GM12878 (cell line): ENCODE measurements around the gene CPLX4. TPM values are rescaled to one million over a fixed set of nuclear protein-coding genes. Genes with fewer than 3 reads are reported as not detected.

ENCODE experiments used
- ATAC-seq: fragments of 200-7000 bp; cut with Tn5 transposase; 3 replicates; pipeline ENCODE4 v1.9.1; 2020; ENCODE audit warnings: mild to moderate bottlenecking, moderate library complexity
- BruUV-seq: library from RNA; stranded (reverse); fragments of 400-500 nt; replicated peaks from 2 replicates; lab custom pipeline; 2021; lab: Mats Ljungman, UMichigan
- CTCF ChIA-PET: fragments of 300-600 bp; sonication (Branson Sonifier 250); formaldehyde crosslinking; extraction: SDS; loops from one replicate; lab custom pipeline; 2021; ENCODE audit warnings: inconsistent platforms; lab: Yijun Ruan, JAX
- POLR2A ChIA-PET: fragments of 350-600 bp; formaldehyde crosslinking; extraction: SDS; loops from one replicate; lab custom pipeline; 2021; ENCODE audit warnings: inconsistent platforms; lab: Charles Lee
- RAD21 ChIA-PET: fragments of 300-600 bp; sonication (Branson Sonifier 250); formaldehyde crosslinking; loops from one replicate; lab custom pipeline; 2023; ENCODE audit warnings: antibody characterized with exemption; ENCODE audit not compliant: unreplicated experiment; lab: Charles Lee
- SMC1A ChIA-PET: fragments of 300-600 bp; sonication (Branson Sonifier 250); formaldehyde crosslinking; loops from one replicate; lab custom pipeline; 2023; ENCODE audit not compliant: unreplicated experiment, uncharacterized antibody; lab: Charles Lee
- DNase-seq: peaks from one replicate; pipeline ENCODE4 v3.0.0-alpha.2; 2011; ENCODE audit warnings: low read depth, low spot score
- FAIRE-seq: peaks from 3 replicates; lab custom pipeline; 2011; peaks lifted over from hg19 to GRCh38; lab: Jason Lieb, UNC
- H2AFZ ChIP-seq: 2 replicates; pipeline ENCODE4 v1.6.0; 2011; ENCODE audit warnings: low read depth, low read length, control low read depth; ENCODE audit not compliant: control insufficient read depth
- H3K27ac ChIP-seq: 2 replicates; pipeline ENCODE4 v1.5.1; 2011; ENCODE audit warnings: control low read depth; ENCODE audit not compliant: control insufficient read depth, insufficient read depth
- H3K27me3 ChIP-seq, 2 experiments: replicated peaks in 1 of 2; 2 replicates each; pipeline versions ENCODE4 v1.6.0 to v1.6.1; 2011; ENCODE audit warnings: low read length in 1 of 2; ENCODE audit not compliant: control insufficient read depth in 2 of 2, insufficient read depth in 2 of 2
- H3K36me3 ChIP-seq, 2 experiments: 2 replicates each; pipeline ENCODE4 v1.5.1; 2011; ENCODE audit warnings: low read length in 1 of 2; ENCODE audit not compliant: control insufficient read depth in 2 of 2, insufficient read depth in 2 of 2
- H3K4me1 ChIP-seq: 2 replicates; pipeline ENCODE4 v1.6.1; 2011; ENCODE audit warnings: mild to moderate bottlenecking, low read length, moderate library complexity, mixed read lengths; ENCODE audit not compliant: control insufficient read depth, insufficient read depth
- H3K4me2 ChIP-seq: 2 replicates; pipeline ENCODE4 v1.6.0; 2011; ENCODE audit warnings: control low read depth; ENCODE audit not compliant: control insufficient read depth, insufficient read depth
- H3K4me3 ChIP-seq: fragments of 200-600 bp; sonication (generic); 2 replicates; pipeline ENCODE4 v1.5.1; 2016
- H3K79me2 ChIP-seq: 2 replicates; pipeline ENCODE4 v1.6.0; 2011; ENCODE audit warnings: low read length; ENCODE audit not compliant: control insufficient read depth, insufficient read depth
- H3K9ac ChIP-seq: 2 replicates; pipeline ENCODE4 v1.8.0; 2011; ENCODE audit warnings: low read length, control low read depth, mixed read lengths; ENCODE audit not compliant: control insufficient read depth, insufficient read depth
- H3K9me3 ChIP-seq: replicated peaks from 3 replicates; pipeline ENCODE4 v1.5.1; 2011; ENCODE audit warnings: mild to moderate bottlenecking, low read length; ENCODE audit not compliant: control insufficient read depth, insufficient read depth
- H4K20me1 ChIP-seq: 2 replicates; pipeline ENCODE4 v1.6.0; 2011; ENCODE audit not compliant: control insufficient read depth, insufficient read depth
- ATF2 ChIP-seq: IDR thresholded peaks from 2 replicates; pipeline ENCODE4 v1.6.1; 2012; ENCODE audit warnings: low read length, inconsistent platforms
- ATF3 ChIP-seq: IDR thresholded peaks from 2 replicates; pipeline ENCODE4 v1.6.1; 2011; ENCODE audit warnings: low read depth, mild to moderate bottlenecking, low read length, moderate library complexity, borderline replicate concordance; ENCODE audit errors: extremely low read depth
- BMI1 ChIP-seq: fragments of 450-650 bp; IDR thresholded peaks from 2 replicates; pipeline ENCODE4 v1.6.1; 2016; ENCODE audit warnings: mild to moderate bottlenecking, moderate library complexity, borderline replicate concordance
- CBFB ChIP-seq: IDR thresholded peaks from 2 replicates; pipeline ENCODE4 v1.6.1; 2016; ENCODE audit warnings: antibody characterized with exemption, low read depth
- DPF2 ChIP-seq: fragments of 450-650 bp; IDR thresholded peaks from 2 replicates; pipeline ENCODE4 v1.6.1; 2017; ENCODE audit warnings: mild to moderate bottlenecking
- ETV6 ChIP-seq, 2 experiments: fragments of 450-650 bp in 1 of 2; IDR thresholded peaks in 1 of 2; conservative IDR thresholded peaks in 1 of 2; 2 replicates each; pipeline ENCODE4 v1.6.1; 2014; ENCODE audit warnings: antibody characterized with exemption in 1 of 2, borderline replicate concordance in 1 of 2, low read depth in 1 of 2, mild to moderate bottlenecking in 1 of 2, moderate library complexity in 1 of 2
- EZH2 ChIP-seq: IDR thresholded peaks from 2 replicates; pipeline ENCODE4 v1.6.1; 2012; ENCODE audit warnings: low read depth, mild to moderate bottlenecking, control low read depth, inconsistent platforms, low read length, borderline replicate concordance; ENCODE audit not compliant: control insufficient read depth
- IRF5 ChIP-seq: fragments of 450-650 bp; IDR thresholded peaks from 2 replicates; pipeline ENCODE4 v1.6.1; 2017; ENCODE audit warnings: borderline replicate concordance
- MYB ChIP-seq: fragments of 150-350 bp; IDR thresholded peaks from 2 replicates; pipeline ENCODE4 v1.6.1; 2014; ENCODE audit warnings: mild to moderate bottlenecking, low read depth, low read length, borderline replicate concordance
- PML ChIP-seq: IDR thresholded peaks from 2 replicates; pipeline ENCODE4 v1.6.1; 2012; ENCODE audit warnings: low read length, inconsistent platforms
- RAD51 ChIP-seq: fragments of 450-650 bp; IDR thresholded peaks from 2 replicates; pipeline ENCODE4 v1.6.1; 2016; ENCODE audit warnings: moderate library complexity, mild to moderate bottlenecking, inconsistent platforms
- SREBF1 ChIP-seq: IDR thresholded peaks from 2 replicates; pipeline ENCODE4 v1.6.1; 2012; ENCODE audit warnings: mild to moderate bottlenecking, low read length
- SUZ12 ChIP-seq: fragments of 200-600 bp; sonication (generic); IDR thresholded peaks from one replicate; pipeline ENCODE4 v1.6.1; 2018; ENCODE audit warnings: antibody characterized with exemption, mild to moderate bottlenecking; ENCODE audit not compliant: unreplicated experiment
- WGBS: methylation state at CpG from one replicate; pipeline ENCODE4 v1.1.6; 2016; ENCODE audit warnings: low lambda C conversion rate; ENCODE audit not compliant: insufficient replicate concordance, insufficient coverage; ENCODE audit errors: missing lambda C conversion rate; 5-methylcytosine and 5-hydroxymethylcytosine counted together
- in situ Hi-C: fragments of 300-500 bp; cut with MboI; formaldehyde crosslinking; loops from 9 replicates; pipeline ENCODE4 v1.14.3; 2018; ENCODE audit warnings: mixed read lengths
- intact Hi-C: fragments of 100-400 bp; cut with micrococcal nuclease; formaldehyde crosslinking; loops from one replicate; pipeline ENCODE4 v1.14.2; 2022; ENCODE audit not compliant: unreplicated experiment
- polyA plus RNA-seq, 11 experiments: library from polyadenylated mRNA; depleted of rRNA in 4 of 11; unstranded in 6 of 11; stranded (reverse) in 5 of 11; fragments of >200 nt; fragmentation: Nextera tagmentation in 4 of 11; fragmentation: Illumina TruSeq in 1 of 11; extraction: Ambion mirVana in 4 of 11; extraction: Trizol in 1 of 11; gene quantifications; 1 replicate in 1 of 11; 2 replicates in 10 of 11; pipeline versions ENCODE4 v1.2.1 to v1.2.3, GENCODE V29; 2011 to 2016; ENCODE audit warnings: inconsistent platforms in 2 of 11, missing spikeins in 2 of 11, low read depth in 1 of 11
- total RNA-seq, 4 experiments: library from RNA; depleted of rRNA in 3 of 4; stranded (reverse); fragments of >200 nt in 3 of 4; fragmentation: Illumina TruSeq in 1 of 4; extraction: Trizol in 1 of 4; gene quantifications; 2 replicates each; pipeline versions ENCODE4 v1.2.1 to v1.2.3, GENCODE V29; 2013 to 2021
- TF ChIP-seq, protein P1 (sequence below): fragments of 450-650 bp; IDR thresholded peaks from 2 replicates; pipeline ENCODE4 v1.6.1; 2018; ENCODE audit warnings: borderline replicate concordance, mild to moderate bottlenecking; ENCODE audit not compliant: partially characterized antibody

Gene CPLX4
- total and polyA plus RNA-seq, 10 of the 15 experiments (the other 5 are each of a cell fraction or from before 2014, with no cell fraction given) = not detected

GRCh38 chr18:59332986-59333385 lies 14.5 kb upstream of the CPLX4 start (continued):
- no peak for TF ChIP-seq MYB
- TF ChIP-seq DPF2 = no peak
- TF ChIP-seq CBFB = no peak
- TF ChIP-seq SUZ12 = no peak
- no peak for TF ChIP-seq EZH2
- TF ChIP-seq, all 136 proteins: peak for 0

GRCh38 chr18:59328683-59329082 lies 10.2 kb upstream of the CPLX4 start:
- no TSS peak for BruUV-seq
- ChIA-PET RAD21 (no interaction called here), SMC1A (no interaction called here), POLR2A (no interaction called here), CTCF (interaction anchor here (1.2 to 2.7 kb wide), 2 partner anchors 19 to 74 kb away, joined by 3 to 8 read pairs; no protein-coding TSS in a partner anchor)
- ATAC-seq (no peak), FAIRE-seq (no peak), DNase-seq (no peak)
- no peaks in the 10 kb centered on the region for H3K4me1 ChIP-seq
- in situ Hi-C loops = no loop called here
- no peak overlapping the region for H3K4me3 ChIP-seq
- H3K9me3 ChIP-seq = no peaks in the 10 kb centered on the region
- H3K27ac ChIP-seq = no peak overlapping the region
- H4K20me1 ChIP-seq = no peaks in the 10 kb centered on the region
- intact Hi-C loops = no loop called here
- 79% methylated on average over 2 of the region's 2 CpGs for WGBS
- H2AFZ ChIP-seq = no peak overlapping the region
- H3K27me3 ChIP-seq = no peaks in the 10 kb centered on the region
- no peak overlapping the region for H3K4me2 ChIP-seq
- no peak overlapping the region for H3K9ac ChIP-seq
- peaks cover 0 to 34% of the 10 kb centered on the region in 2 experiments for H3K36me3 ChIP-seq
- H3K79me2 ChIP-seq = no peaks in the 10 kb centered on the region
- TF ChIP-seq ETV6 (conservative IDR thresholded peaks at IDR 0.05 in 1 of 2, IDR thresholded peaks at IDR 0.05 in 1 of 2; ENCODE audit: borderline replicate concordance in 1 of 2, low read depth in 1 of 2) (no peak), ATF2 (no peak), MYB (no peak), PML (no peak), ATF3 (no peak), BMI1 (no peak), IRF5 (no peak), SREBF1 (no peak), RAD51 (no peak)
- TF ChIP-seq, protein P1, sequence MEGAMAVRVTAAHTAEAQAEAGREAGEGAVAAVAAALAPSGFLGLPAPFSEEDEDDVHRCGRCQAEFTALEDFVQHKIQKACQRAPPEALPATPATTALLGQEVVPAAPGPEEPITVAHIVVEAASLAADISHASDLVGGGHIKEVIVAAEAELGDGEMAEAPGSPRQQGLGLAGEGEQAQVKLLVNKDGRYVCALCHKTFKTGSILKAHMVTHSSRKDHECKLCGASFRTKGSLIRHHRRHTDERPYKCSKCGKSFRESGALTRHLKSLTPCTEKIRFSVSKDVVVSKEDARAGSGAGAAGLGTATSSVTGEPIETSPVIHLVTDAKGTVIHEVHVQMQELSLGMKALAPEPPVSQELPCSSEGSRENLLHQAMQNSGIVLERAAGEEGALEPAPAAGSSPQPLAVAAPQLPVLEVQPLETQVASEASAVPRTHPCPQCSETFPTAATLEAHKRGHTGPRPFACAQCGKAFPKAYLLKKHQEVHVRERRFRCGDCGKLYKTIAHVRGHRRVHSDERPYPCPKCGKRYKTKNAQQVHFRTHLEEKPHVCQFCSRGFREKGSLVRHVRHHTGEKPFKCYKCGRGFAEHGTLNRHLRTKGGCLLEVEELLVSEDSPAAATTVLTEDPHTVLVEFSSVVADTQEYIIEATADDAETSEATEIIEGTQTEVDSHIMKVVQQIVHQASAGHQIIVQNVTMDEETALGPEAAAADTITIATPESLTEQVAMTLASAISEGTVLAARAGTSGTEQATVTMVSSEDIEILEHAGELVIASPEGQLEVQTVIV = no peak
